ENCODE data around the gene RAB37.

Gene RAB37

DNA sequence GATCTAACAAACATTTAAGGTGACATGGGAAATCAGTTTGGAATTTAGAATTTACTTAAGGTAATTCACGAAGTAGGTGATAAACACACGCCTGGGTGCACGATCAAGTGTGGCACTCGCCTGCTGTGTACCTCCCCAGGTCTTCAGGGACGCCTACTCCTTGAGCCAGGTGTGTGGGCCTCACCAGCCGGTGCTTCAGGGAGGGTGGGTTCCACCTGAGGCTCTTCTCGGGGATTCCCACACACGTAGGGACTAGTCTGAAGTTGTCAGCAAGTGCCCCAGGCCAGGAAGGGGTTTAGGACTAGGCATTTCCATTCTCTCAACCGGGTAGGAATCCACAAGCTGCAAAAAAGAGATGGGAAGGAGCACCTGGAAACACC lies 48.9 kb downstream of the RAB37 start:
- TF ChIP-seq, protein P1, sequence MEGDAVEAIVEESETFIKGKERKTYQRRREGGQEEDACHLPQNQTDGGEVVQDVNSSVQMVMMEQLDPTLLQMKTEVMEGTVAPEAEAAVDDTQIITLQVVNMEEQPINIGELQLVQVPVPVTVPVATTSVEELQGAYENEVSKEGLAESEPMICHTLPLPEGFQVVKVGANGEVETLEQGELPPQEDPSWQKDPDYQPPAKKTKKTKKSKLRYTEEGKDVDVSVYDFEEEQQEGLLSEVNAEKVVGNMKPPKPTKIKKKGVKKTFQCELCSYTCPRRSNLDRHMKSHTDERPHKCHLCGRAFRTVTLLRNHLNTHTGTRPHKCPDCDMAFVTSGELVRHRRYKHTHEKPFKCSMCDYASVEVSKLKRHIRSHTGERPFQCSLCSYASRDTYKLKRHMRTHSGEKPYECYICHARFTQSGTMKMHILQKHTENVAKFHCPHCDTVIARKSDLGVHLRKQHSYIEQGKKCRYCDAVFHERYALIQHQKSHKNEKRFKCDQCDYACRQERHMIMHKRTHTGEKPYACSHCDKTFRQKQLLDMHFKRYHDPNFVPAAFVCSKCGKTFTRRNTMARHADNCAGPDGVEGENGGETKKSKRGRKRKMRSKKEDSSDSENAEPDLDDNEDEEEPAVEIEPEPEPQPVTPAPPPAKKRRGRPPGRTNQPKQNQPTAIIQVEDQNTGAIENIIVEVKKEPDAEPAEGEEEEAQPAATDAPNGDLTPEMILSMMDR (IDR thresholded peaks at IDR 0.05; ENCODE audit: low read depth, low read length) = no peak
- H3K4me3 ChIP-seq (replicated peaks in 1 of 2; ENCODE audit: low read depth in 2 of 2, low read length in 2 of 2) = no peak overlapping the region
- no peak for DNase-seq (ENCODE audit: low read depth in 2 of 2)

DNA sequence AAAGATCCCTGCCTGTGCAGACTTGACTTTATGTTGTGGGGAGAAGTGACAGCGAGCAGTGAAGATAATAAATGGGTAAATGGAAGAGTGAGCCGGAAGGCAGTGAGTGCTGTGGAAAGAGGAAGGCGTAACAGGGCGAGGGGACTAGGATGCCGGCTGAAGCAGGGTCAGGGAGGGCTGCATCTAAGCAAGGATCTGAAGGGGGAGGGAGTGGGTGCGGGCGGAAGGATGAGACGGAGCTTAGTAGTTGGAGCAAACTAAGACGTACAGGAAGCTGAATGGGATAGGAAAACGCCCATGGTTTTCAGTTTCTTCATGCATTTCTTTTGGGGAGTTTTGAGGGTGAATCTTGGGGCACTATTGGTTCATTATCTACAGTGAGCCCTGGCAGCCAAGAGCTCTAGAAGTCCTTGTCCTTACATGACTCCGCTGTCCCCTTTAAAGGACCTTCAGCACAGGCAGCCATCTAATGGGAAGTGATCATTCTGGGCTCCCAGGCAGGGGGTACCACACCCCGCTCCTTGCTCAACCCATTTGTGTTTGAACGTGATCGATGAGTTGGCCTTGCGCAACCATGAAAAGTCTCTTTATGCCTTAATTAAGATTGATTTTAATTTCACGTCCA lies 49.5 kb downstream of the RAB37 start:
- no peak overlapping the region for H3K4me3 ChIP-seq (replicated peaks in 1 of 2; ENCODE audit: low read depth in 2 of 2, low read length in 2 of 2)
- DNase-seq (ENCODE audit: low read depth in 2 of 2) = no peak
- TF ChIP-seq, protein P1 (IDR thresholded peaks at IDR 0.05; ENCODE audit: low read depth, low read length) = no peak

DNA sequence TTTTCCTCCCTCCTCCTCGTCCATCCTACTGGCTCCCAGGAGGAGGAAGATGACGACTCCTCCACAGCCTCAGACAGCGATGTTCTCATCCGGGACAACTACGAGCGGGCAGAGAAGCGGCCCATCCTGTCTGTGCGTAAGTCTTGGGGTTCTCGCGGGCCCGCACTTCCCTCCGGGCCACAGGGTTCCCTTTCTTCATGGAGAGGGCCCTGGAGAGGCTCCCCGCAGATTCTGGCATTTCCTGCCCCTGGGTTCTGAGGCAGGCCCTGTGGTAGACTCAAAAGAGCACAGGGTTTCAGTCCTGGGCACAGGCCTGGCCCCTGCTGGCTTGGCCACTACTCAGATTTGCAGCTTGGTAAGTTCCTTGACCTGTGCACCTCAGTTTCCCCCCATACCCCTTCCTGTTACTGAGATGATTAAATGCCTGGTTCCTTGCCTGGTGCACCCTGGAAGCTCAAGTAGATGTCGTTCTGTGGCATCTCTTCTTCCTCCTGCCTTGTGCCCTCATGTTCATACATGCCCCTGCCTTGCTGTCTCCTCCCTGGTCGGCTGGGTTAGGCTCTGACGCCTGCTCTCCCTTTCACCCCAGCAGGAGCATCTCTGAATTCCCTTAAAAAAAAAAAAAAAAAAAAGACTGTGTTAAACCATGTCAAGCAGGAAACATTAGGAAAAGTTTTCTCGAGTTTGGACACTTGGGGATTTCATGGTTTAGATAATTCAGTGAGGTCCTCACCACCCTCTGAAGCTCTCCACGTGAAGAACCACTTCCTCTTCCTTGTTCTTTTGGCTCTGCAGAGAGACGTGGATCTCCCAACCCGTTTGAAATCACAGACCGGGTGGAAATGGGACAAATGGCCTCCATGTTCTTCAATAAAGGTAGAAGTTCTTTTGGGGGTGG lies 53.4 kb downstream of the RAB37 start:
- DNase-seq (ENCODE audit: low read depth in 2 of 2) = no peak
- no peak overlapping the region for H3K4me3 ChIP-seq (replicated peaks in 1 of 2; ENCODE audit: low read depth in 2 of 2, low read length in 2 of 2)
- TF ChIP-seq, protein P1 (IDR thresholded peaks at IDR 0.05; ENCODE audit: low read depth, low read length) = no peak

DNA sequence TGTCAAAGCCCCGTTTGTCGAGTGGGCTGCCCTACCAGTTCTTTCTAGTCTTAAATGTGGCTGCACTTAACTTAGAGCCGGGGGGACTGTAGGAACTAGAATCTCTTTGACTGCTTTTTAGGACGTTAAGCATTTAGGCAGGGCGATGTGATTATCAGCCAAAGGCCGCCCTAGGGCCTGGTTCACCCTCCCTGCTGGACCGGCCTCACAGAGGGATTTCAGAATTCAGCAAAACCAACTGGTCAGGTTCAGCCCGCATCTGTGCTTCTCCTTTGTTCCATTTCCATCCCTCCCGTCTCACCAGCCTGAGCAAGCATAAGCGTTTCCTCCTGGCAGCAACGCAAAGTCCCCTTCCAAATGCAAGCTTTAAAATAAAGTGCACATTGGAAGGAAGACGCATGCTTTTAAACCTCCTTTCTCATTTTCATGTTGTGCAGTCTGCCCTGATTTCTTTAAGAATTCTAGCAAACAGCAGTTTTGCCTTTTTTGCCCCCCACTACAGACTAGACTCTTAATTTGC lies 55.6 kb downstream of the RAB37 start:
- TF ChIP-seq, protein P1 (IDR thresholded peaks at IDR 0.05; ENCODE audit: low read depth, low read length) = no peak
- no peak for DNase-seq (ENCODE audit: low read depth in 2 of 2)
- H3K4me3 ChIP-seq (replicated peaks in 1 of 2; ENCODE audit: low read depth in 2 of 2, low read length in 2 of 2) = no peak overlapping the region

DNA sequence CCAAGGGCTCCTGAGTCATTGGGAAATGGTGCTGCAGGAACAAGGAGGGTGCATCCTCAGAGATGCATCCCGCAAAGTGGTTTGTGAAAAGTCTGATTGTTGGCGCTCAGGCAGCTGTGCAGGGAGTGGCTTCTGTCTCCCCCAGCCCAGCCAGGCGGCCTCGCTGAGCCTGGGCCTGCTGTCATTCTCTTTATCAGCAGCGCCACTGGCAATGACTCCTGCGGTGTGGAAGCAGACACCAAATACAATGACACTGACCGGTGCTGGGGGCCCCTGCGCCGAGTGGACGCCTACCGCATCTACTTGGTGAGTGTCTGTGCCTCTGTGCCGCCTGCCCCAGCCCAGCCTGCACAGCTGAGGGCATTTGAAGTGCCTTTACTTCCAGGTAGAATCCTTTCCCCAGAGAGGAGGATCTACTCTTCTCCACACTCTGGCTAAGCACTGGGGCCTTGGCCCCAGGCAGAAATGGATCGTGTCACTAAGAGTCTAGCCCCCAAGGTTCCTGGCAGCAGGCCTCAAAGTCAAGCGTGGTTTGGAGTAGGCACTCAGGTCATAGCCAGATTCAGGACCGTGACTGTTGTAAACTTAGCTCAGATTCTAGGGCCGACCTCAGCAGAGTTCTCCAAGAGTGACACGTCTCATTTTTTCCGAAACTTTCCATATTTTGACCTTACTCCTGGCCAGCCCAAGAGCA lies 58.4 kb downstream of the RAB37 start:
- no peak for DNase-seq (ENCODE audit: low read depth in 2 of 2)
- H3K4me3 ChIP-seq (replicated peaks in 1 of 2; ENCODE audit: low read depth in 2 of 2, low read length in 2 of 2) = no peak overlapping the region
- TF ChIP-seq, protein P1 (IDR thresholded peaks at IDR 0.05; ENCODE audit: low read depth, low read length) = no peak

DNA sequence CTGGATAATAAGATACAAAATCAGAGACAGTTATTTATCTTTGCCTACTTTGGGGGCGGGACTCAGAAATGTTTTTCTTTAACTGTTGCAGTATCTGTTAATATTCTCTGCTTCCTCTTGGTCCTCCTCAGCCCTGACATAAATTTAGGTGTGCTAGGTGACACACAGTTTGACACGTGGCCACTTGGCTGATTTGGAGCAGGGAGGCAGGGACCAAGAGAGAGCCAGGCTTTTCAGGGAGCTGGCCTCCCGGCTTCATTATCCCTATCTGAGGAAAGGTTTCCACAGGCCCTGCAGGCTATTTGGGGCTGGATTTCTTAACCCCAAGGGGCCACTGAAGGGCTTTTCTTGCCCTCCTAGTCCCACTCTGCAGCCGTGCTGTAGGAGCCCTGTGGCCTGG lies 59.2 kb downstream of the RAB37 start:
- TF ChIP-seq, protein P1 (IDR thresholded peaks at IDR 0.05; ENCODE audit: low read depth, low read length) = no peak
- no peak for DNase-seq (ENCODE audit: low read depth in 2 of 2)
- H3K4me3 ChIP-seq (replicated peaks in 1 of 2; ENCODE audit: low read depth in 2 of 2, low read length in 2 of 2) = no peak overlapping the region
